ENCODE data around the gene PRKCG. TPM values are rescaled to one million over a fixed set of nuclear protein-coding genes. Genes with fewer than 3 reads are reported as not detected.
A peak's percentile ranks its signal among the peaks of the same experiment; 100 is the strongest.
"Not testable (repeated sequence)": the region's sequence is repeated elsewhere in the genome, so short reads cannot be mapped to it uniquely, and the experiment has no call there.

PRKCG gene
- total RNA-seq, 4 donors from 2014 or later, result not detected

GRCh38 chr19:53868892-53869804 is 12.8 kb upstream of the PRKCG start:
- TF ChIP-seq, protein P1, sequence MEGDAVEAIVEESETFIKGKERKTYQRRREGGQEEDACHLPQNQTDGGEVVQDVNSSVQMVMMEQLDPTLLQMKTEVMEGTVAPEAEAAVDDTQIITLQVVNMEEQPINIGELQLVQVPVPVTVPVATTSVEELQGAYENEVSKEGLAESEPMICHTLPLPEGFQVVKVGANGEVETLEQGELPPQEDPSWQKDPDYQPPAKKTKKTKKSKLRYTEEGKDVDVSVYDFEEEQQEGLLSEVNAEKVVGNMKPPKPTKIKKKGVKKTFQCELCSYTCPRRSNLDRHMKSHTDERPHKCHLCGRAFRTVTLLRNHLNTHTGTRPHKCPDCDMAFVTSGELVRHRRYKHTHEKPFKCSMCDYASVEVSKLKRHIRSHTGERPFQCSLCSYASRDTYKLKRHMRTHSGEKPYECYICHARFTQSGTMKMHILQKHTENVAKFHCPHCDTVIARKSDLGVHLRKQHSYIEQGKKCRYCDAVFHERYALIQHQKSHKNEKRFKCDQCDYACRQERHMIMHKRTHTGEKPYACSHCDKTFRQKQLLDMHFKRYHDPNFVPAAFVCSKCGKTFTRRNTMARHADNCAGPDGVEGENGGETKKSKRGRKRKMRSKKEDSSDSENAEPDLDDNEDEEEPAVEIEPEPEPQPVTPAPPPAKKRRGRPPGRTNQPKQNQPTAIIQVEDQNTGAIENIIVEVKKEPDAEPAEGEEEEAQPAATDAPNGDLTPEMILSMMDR (IDR thresholded peaks at IDR 0.05), result no peak
- peak; percentile 78 for ATAC-seq (ENCODE audit: low FRiP score)
- peak; percentile 74 for DNase-seq (ENCODE audit: low spot score)

DNA sequence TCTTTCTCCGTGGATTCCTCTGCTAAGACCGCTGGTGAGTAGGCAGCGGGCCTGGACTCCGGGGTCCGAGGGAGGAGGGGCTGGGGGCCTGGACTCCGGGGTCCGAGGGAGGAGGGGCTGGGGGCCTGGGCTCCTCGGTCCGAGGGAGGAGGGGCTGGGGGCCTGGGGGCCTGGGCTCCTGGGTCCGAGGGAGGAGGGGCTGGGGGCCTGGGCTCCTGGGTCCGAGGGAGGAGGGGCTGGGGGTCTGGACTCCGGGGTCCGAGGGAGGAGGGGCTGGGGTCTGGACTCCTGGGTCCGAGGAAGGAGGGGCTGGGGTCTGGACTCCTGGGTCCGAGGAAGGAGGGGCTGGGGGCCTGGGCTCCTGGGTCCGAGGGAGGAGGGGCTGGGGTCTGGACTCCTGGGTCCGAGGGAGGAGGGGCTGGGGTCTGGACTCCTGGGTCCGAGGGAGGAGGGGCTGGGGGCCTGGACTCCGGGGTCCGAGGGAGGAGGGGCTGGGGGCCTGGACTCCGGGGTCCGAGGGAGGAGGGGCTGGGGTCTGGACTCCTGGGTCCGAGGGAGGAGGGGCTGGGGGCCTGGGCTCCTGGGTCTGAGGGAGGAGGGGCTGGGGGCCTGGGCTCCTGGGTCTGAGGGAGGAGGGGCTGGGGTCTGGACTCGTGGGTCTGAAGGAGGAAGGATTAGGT is 12.1 kb upstream of the PRKCG start:
- DNase-seq (ENCODE audit: low spot score); ATAC-seq (ENCODE audit: low FRiP score): not testable (repeated sequence)

DNA sequence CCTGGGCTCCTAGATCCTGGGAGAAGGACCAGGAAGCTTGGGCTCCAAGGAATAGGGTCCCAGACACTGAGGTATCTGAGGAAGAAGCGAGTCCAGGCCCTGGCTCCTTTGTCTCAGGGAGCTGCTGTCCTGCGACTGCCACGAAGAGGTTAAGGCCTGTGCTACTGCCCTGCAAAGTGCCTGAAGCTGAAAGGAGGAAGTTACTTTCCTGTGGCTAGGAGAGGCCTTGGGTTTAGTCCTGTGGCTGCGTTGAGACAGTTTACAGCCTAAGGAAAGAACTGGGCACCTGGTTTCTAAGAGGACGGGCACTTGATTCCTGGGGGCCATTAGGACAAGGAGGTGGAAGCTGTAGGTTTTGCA is 11.5 kb upstream of the PRKCG start:
- TF ChIP-seq, protein P1 (IDR thresholded peaks at IDR 0.05), result no peak
- no peak for ATAC-seq (ENCODE audit: low FRiP score)
- no peak for DNase-seq (ENCODE audit: low spot score)

GRCh38 chr19:53871454-53871853 is 10.5 kb upstream of the PRKCG start:
- TF ChIP-seq, protein P1 (IDR thresholded peaks at IDR 0.05), result no peak
- DNase-seq (ENCODE audit: low spot score), result no peak
- ATAC-seq (ENCODE audit: low FRiP score), result no peak

DNA sequence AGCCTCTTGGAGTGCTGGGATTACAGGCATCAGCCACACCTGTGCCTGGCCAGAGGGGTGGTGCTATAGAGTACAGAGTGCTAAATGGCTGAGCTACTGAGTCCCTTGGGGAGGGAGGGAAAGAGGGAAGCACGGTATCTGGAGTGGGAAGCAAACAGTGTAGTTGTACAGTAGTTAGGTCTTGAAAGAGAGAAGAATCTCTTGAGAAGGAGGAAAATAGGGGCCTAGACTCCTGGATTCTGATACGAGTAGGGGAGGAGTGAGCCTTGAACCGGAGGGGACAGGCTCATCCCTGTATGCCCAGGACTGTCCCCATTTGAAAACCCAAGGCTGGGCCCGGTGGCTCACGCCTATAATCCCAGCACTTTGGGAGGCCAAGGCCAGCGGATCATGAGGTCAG is 9.2 kb upstream of the PRKCG start:
- DNase-seq (ENCODE audit: low spot score) (no peak), ATAC-seq (ENCODE audit: low FRiP score) (no peak)
- TF ChIP-seq, protein P1 (IDR thresholded peaks at IDR 0.05), result no peak

GRCh38 chr19:53873773-53874605 is 8.0 kb upstream of the PRKCG start:
- TF ChIP-seq, protein P1 (IDR thresholded peaks at IDR 0.05), result no peak
- DNase-seq (ENCODE audit: low spot score), result no peak
- ATAC-seq (ENCODE audit: low FRiP score), result no peak

DNA sequence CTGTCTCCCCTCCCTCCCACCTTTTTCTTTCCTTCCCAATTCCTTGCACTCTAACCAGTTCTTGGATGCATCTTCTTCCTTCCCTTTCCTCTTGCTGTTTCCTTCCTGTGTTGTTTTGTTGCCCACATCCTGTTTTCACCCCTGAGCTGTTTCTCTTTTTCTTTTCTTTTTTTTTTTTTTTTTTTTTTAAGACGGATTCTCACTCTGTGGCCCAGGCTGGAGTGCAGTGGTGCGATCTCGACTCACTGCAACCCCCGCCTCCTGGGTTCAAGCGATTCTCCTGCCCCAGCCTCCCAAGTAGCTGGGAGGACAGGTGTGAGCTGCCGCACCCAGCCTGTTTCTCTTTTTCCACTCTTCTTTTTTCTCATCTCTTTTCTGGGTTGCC is 7.4 kb upstream of the PRKCG start:
- ATAC-seq (ENCODE audit: low FRiP score) (no peak), DNase-seq (ENCODE audit: low spot score) (no peak)
- TF ChIP-seq, protein P1 (IDR thresholded peaks at IDR 0.05), result no peak
